Endothelial cell of umbilical vein (primary cell): ENCODE measurements around the gene DIP2B. TPM values are rescaled to one million over a fixed set of nuclear protein-coding genes. Genes with fewer than 3 reads are reported as not detected.

Experiments used
- BruUV-seq: library from RNA; stranded (reverse); fragments of 400-500 nt; replicated peaks from 2 replicates; lab custom pipeline; 2021; lab: Mats Ljungman, UMichigan
- CTCF ChIA-PET: fragments of 300-600, 350-600 bp; sonication (Branson Sonifier 250); formaldehyde crosslinking; loops from one replicate; lab custom pipeline; 2021; ENCODE audit warnings: antibody characterized with exemption, inconsistent platforms; lab: Charles Lee
- POLR2A ChIA-PET: fragments of 300-600, 350-600 bp; sonication (Branson Sonifier 250); formaldehyde crosslinking; loops from one replicate; lab custom pipeline; 2021; ENCODE audit warnings: antibody characterized with exemption, inconsistent platforms; lab: Charles Lee
- DNase-seq: peaks from one replicate; pipeline ENCODE4 v3.0.0-alpha.2; 2011; ENCODE audit warnings: low read depth, low spot score
- FAIRE-seq: peaks from 2 replicates; lab custom pipeline; 2011; peaks lifted over from hg19 to GRCh38; lab: Jason Lieb, UNC
- H2AFZ ChIP-seq: 2 replicates; pipeline ENCODE4 v1.6.0; 2012; ENCODE audit warnings: low read depth, low read length, control low read depth, inconsistent platforms
- H3K27ac ChIP-seq: 2 replicates; pipeline ENCODE4 v1.5.1; 2011; ENCODE audit warnings: low read depth, mild to moderate bottlenecking, control low read depth, low read length, moderate library complexity; ENCODE audit not compliant: insufficient read depth
- H3K27me3 ChIP-seq, 2 experiments: 2 replicates each; pipeline versions ENCODE4 v1.6.0 to v1.6.1; 2011; ENCODE audit warnings: low read length in 2 of 2, mixed read lengths in 1 of 2; ENCODE audit not compliant: control insufficient read depth in 2 of 2, insufficient read depth in 2 of 2
- H3K36me3 ChIP-seq, 2 experiments: 2 replicates in 1 of 2; 3 replicates in 1 of 2; pipeline ENCODE4 v1.5.1; 2011; ENCODE audit warnings: low read length in 2 of 2, mild to moderate bottlenecking in 1 of 2, moderate library complexity in 1 of 2; ENCODE audit not compliant: control insufficient read depth in 2 of 2, insufficient read depth in 2 of 2; ENCODE audit errors: extremely low read depth in 1 of 2
- H3K4me1 ChIP-seq: 3 replicates; pipeline ENCODE4 v1.5.1; 2011; ENCODE audit warnings: mild to moderate bottlenecking, low read length; ENCODE audit not compliant: control insufficient read depth, insufficient read depth; ENCODE audit errors: extremely low read depth
- H3K4me2 ChIP-seq: 2 replicates; pipeline ENCODE4 v1.6.1; 2011; ENCODE audit warnings: low read length, control low read depth, mixed read lengths; ENCODE audit not compliant: insufficient read depth
- H3K4me3 ChIP-seq, 3 experiments: fragments of 200-600 bp in 1 of 3; sonication (generic), shearing (Covaris generic) in 1 of 3; replicated peaks in 1 of 3; 2 replicates each; pipeline ENCODE4 v1.5.1; 2011 to 2016; ENCODE audit warnings: control low read depth in 3 of 3, low read length in 3 of 3, mild to moderate bottlenecking in 2 of 3, inconsistent platforms in 1 of 3, low read depth in 1 of 3, moderate library complexity in 1 of 3; ENCODE audit not compliant: insufficient read depth in 1 of 3
- H3K79me2 ChIP-seq: 2 replicates; pipeline ENCODE4 v1.6.0; 2012; ENCODE audit warnings: low read length, inconsistent platforms; ENCODE audit not compliant: control insufficient read depth, insufficient read depth
- H3K9ac ChIP-seq: replicated peaks from 2 replicates; pipeline ENCODE3; 2011; ENCODE audit warnings: low read length, control low read depth; ENCODE audit not compliant: insufficient read depth; ENCODE audit errors: extremely low read depth
- H3K9me1 ChIP-seq: replicated peaks from 3 replicates; pipeline ENCODE4 v1.6.0; 2011; ENCODE audit warnings: mild to moderate bottlenecking, low read length; ENCODE audit not compliant: control insufficient read depth, insufficient read depth; ENCODE audit errors: extremely low read depth
- H3K9me3 ChIP-seq: replicated peaks from 2 replicates; pipeline ENCODE4 v1.5.1; 2012; ENCODE audit warnings: low read length, inconsistent platforms; ENCODE audit not compliant: control insufficient read depth, insufficient read depth
- H4K20me1 ChIP-seq: replicated peaks from 2 replicates; pipeline ENCODE3; 2011; ENCODE audit warnings: mild to moderate bottlenecking, low read length; ENCODE audit not compliant: control insufficient read depth, insufficient read depth; ENCODE audit errors: extremely low read depth
- EZH2 ChIP-seq: IDR thresholded peaks from 2 replicates; pipeline ENCODE4 v1.6.1; 2012; ENCODE audit warnings: borderline replicate concordance, low read depth, mild to moderate bottlenecking, moderate library complexity, low read length, inconsistent platforms; ENCODE audit not compliant: severe bottlenecking
- FOS ChIP-seq: IDR thresholded peaks from 2 replicates; pipeline ENCODE4 v1.6.1; 2011; ENCODE audit warnings: mild to moderate bottlenecking, low read length, moderate library complexity, borderline replicate concordance; ENCODE audit not compliant: insufficient read depth
- GATA2 ChIP-seq: IDR thresholded peaks from 2 replicates; pipeline ENCODE4 v1.7.0; 2011; ENCODE audit warnings: low read depth, mild to moderate bottlenecking, moderate library complexity, mixed read lengths, low read length; ENCODE audit not compliant: insufficient read length, insufficient read depth
- JUN ChIP-seq: IDR thresholded peaks from 2 replicates; pipeline ENCODE4 v1.6.1; 2011; ENCODE audit warnings: borderline replicate concordance, low read depth; ENCODE audit not compliant: insufficient read length, insufficient read depth
- MYC ChIP-seq: IDR thresholded peaks from one replicate; pipeline ENCODE4 v1.6.1; 2011; ENCODE audit warnings: mild to moderate bottlenecking, low read depth, low read length
- POLR2A ChIP-seq: IDR thresholded peaks from 2 replicates; pipeline ENCODE4 v1.6.1; 2012; ENCODE audit warnings: low read depth, mild to moderate bottlenecking, control low read depth, low read length
- POLR2AphosphoS5 ChIP-seq: IDR thresholded peaks from 2 replicates; pipeline ENCODE4 v1.6.1; 2012; ENCODE audit warnings: low read depth, mild to moderate bottlenecking, control low read depth, low read length, moderate library complexity; ENCODE audit not compliant: insufficient read depth
- dilution Hi-C: fragments of 300-500 bp; cut with MboI; formaldehyde crosslinking; loops from one replicate; pipeline ENCODE4 v1.15.0; 2019; ENCODE audit warnings: low sequenced_read_pairs; ENCODE audit not compliant: extremely low pct_ligation_motif_present
- intact Hi-C: fragments of 100-400 bp; cut with micrococcal nuclease; formaldehyde crosslinking; loops from one replicate; pipeline ENCODE4 v1.10.0; 2022
- polyA plus RNA-seq, 4 experiments: library from polyadenylated mRNA; depleted of rRNA in 3 of 4; stranded (reverse) in 3 of 4; unstranded in 1 of 4; fragments of >200 nt; gene quantifications; 2 replicates each; pipeline versions ENCODE4 v1.2.1 to v1.2.3, GENCODE V29; 2011 to 2012; ENCODE audit warnings: missing spikeins in 1 of 4
- total RNA-seq: library from RNA; stranded (reverse); gene quantifications from 2 replicates; pipeline ENCODE4 v1.2.3, GENCODE V29; 2021
- TF ChIP-seq, protein P1 (sequence below): IDR thresholded peaks from 2 replicates; pipeline ENCODE4 v1.6.1; 2011; ENCODE audit not compliant: insufficient read depth, insufficient read length
- TF ChIP-seq, protein P2 (sequence below), 2 donors: IDR thresholded peaks; 1 replicate in 1 of 2; 2 replicates in 1 of 2; pipeline ENCODE4 v1.5.1; 2011; ENCODE audit warnings: low read length in 2 of 2, mild to moderate bottlenecking in 2 of 2, moderate library complexity in 2 of 2, control low read depth in 1 of 2, inconsistent platforms in 1 of 2, low read depth in 1 of 2; ENCODE audit not compliant: insufficient read depth in 1 of 2; ENCODE audit errors: extremely low read depth in 1 of 2

The DIP2B gene
- total and polyA plus RNA-seq, 2 donors (not counting 3 experiments of a cell fraction or from before 2014, with no cell fraction given) = 14.5 to 28.0 TPM

GRCh38 chr12:50569321-50569720 is 64.5 kb downstream of the DIP2B start:
- Histone ChIP-seq H4K20me1 (peaks cover 3% of the 10 kb centered on the region), H3K27me3 (no peaks in the 10 kb centered on the region), H3K27ac (no peak overlapping the region), H2AFZ (no peak overlapping the region), H3K79me2 (peaks cover 35% of the 10 kb centered on the region), H3K36me3 (no peaks in the 10 kb centered on the region), H3K9me3 (no peaks in the 10 kb centered on the region), H3K9ac (no peak overlapping the region), H3K4me1 (peaks cover 36% of the 10 kb centered on the region), H3K4me2 (peak overlapping the region; percentile 62), H3K9me1 (no peaks in the 10 kb centered on the region), H3K4me3 (peak overlapping the region in 1 of 3 experiments; percentile 7)
- dilution Hi-C loops = no loop called here
- POLR2A ChIA-PET = no interaction called here
- no peak for FAIRE-seq
- TF ChIP-seq POLR2AphosphoS5 (no peak), GATA2 (no peak), MYC (no peak), FOS (no peak), JUN (no peak), POLR2A (no peak), EZH2 (no peak)
- TF ChIP-seq, protein P1, sequence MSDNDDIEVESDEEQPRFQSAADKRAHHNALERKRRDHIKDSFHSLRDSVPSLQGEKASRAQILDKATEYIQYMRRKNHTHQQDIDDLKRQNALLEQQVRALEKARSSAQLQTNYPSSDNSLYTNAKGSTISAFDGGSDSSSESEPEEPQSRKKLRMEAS = no peak
- TF ChIP-seq, protein P2, sequence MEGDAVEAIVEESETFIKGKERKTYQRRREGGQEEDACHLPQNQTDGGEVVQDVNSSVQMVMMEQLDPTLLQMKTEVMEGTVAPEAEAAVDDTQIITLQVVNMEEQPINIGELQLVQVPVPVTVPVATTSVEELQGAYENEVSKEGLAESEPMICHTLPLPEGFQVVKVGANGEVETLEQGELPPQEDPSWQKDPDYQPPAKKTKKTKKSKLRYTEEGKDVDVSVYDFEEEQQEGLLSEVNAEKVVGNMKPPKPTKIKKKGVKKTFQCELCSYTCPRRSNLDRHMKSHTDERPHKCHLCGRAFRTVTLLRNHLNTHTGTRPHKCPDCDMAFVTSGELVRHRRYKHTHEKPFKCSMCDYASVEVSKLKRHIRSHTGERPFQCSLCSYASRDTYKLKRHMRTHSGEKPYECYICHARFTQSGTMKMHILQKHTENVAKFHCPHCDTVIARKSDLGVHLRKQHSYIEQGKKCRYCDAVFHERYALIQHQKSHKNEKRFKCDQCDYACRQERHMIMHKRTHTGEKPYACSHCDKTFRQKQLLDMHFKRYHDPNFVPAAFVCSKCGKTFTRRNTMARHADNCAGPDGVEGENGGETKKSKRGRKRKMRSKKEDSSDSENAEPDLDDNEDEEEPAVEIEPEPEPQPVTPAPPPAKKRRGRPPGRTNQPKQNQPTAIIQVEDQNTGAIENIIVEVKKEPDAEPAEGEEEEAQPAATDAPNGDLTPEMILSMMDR (IDR thresholded peaks at IDR 0.05; ENCODE audit: extremely low read depth in 1 of 2, insufficient read depth in 1 of 2, low read depth in 1 of 2, low read length in 2 of 2) = no peak
- peak; percentile 31 for DNase-seq
- CTCF ChIA-PET = interaction anchor here (0.6 to 1.8 kb wide), 4 partner anchors 31 to 393 kb away, joined by 3 to 9 read pairs (median 6); partner anchors contain the start of gene DIP2B
- intact Hi-C loops = no loop called here
- BruUV-seq = no TSS peak
